ENCODE measurements around the gene CIDEB.
A peak's percentile ranks its signal among the peaks of the same experiment; 100 is the strongest.

Gene CIDEB

DNA sequence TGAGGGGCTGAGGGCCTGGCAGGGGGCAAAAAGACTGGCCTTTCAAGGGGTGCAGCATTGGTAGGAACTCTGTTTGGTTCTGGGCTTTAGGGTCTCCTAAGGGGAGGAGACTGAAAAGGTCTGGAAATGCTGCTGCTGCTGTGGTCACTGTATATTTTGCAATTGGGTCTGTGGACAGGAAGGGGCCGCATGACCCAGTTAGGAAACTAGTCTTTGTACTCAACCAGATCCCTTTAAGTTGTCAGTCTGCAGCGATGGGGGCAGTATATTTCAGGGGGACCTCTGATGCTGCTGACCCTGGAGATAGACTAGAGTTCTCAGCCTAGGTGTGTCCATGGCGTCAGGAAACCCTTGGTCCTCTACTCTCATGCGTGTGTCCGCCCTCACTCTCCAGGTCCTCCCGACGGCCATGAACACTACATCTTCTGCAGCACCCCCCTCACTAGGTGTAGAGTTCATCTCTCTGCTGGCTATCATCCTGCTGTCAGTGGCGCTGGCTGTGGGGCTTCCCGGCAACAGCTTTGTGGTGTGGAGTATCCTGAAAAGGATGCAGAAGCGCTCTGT, 7.5 kb upstream of the CIDEB start:
- DNase-seq (ENCODE audit: low read depth) = no peak
- no peak overlapping the region for H3K4me3 ChIP-seq (ENCODE audit: low read depth, low read length)

DNA sequence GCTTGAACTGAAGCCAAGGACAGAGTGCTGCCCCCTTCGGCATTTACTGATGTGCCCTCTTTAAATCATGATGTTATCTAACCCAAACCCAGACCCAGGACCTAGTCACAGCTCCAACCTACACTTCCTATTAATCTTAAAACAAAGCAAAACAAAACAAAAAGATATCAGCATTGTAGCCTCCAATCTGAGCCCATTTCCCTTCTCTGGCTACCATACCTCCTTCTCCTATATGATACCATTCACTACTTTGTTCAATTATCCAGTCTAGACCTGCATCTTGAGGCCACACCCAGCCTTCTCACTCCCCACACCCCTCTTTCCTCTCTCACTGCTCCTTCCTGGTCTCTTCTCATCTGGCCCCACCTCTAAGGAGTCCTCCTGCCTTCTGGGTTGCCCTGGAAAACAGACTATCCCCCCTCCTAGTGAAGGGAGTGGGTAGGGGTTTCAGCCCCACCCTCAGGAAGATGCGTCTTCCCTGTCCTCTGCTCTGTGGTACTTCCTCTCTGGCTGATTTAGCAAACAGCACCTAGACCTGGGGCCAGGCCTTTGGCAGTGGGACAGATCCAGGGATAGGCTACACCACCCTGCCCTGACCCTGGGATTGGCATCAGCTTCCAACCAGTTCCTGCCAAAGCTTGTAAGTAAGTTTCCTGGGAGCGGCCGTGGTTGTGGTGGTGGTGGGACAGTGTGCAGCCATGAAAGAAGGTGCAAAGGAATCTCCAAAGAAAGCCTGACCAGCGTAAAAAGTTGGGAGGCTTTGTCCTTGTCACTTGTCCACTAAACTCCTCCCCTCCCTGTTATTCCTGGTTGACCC, 6.8 kb upstream of the CIDEB start:
- no peak overlapping the region for H3K4me3 ChIP-seq (ENCODE audit: low read depth, low read length)
- DNase-seq (ENCODE audit: low read depth) = no peak

DNA sequence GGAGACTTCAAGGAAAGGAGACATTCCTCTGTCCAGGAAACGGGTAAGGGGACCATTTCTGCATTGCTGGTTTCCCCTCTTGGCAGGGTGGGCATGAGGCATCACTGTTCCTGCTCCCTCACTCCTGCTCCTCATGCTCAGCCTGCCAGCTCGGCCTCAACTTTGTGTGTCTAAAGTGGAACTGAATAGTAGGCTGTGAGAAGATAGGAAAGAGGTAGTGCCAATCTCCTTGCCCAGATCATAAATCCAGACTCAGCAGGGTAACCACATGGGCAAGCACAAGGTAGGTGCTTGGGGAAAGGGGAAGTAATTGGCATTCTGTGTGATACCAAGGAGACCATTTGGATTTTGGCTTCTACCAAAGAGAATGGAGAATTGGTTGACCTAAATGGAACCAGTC, 6.1 kb upstream of the CIDEB start:
- no peak for DNase-seq (ENCODE audit: low read depth)
- H3K4me3 ChIP-seq (ENCODE audit: low read depth, low read length) = no peak overlapping the region

GRCh38 chr14:24312736-24313507, 5.1 kb upstream of the CIDEB start:
- no peak for DNase-seq (ENCODE audit: low read depth)
- H3K4me3 ChIP-seq (ENCODE audit: low read depth, low read length) = no peak overlapping the region

DNA sequence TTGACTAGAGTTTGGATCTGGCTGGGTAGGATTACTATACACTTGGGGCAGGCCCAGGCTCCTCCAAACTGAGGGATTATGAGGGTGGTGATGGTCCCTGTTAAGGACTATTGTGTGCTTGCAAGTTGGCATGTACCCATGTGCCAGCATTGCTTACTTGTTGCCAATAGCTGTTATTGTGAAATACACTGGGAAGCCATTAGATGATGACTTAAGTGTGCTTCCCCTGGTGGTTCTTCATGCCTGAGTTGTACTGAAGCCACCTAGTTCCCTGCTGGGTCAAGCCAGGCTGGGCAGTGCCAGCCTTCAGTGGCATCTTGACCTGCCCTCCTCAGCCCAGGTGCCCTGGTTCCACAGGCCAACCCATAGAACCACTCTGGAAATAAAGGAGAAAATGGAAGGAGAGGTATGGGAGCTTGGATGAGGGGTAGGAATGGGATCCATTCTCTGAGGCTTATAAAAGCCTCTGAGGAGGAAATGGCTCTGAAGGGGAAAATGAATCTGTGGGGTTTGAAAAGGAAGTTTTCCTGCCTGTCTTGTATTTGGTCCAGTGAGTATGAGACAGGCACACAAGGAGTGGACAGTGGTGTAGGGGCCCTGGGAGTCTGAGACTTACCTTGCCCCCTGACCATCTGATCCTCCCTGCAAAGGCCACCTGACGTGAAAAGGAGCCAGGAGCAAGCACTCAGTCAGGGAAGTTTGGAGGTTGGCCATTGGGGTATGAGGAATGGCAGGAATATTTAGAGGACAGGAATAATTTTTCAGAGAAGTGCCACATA, 4.2 kb upstream of the CIDEB start:
- no peak for DNase-seq (ENCODE audit: low read depth)
- no peak overlapping the region for H3K4me3 ChIP-seq (ENCODE audit: low read depth, low read length)

- H3K4me3 ChIP-seq (ENCODE audit: low read depth, low read length) = peak within 1 kb of the TSS; percentile 29
- DNase-seq (ENCODE audit: low read depth) = no peak
Observed at GRCh38 chr14:24310646-24311604, 3.1 kb upstream of the CIDEB start, which contains the start of gene LTB4R. Gene LTB4R, plus strand, starts transcription at chr14:24311502. Its CDS starts 4,150 bp downstream, at chr14:24315652.

DNA sequence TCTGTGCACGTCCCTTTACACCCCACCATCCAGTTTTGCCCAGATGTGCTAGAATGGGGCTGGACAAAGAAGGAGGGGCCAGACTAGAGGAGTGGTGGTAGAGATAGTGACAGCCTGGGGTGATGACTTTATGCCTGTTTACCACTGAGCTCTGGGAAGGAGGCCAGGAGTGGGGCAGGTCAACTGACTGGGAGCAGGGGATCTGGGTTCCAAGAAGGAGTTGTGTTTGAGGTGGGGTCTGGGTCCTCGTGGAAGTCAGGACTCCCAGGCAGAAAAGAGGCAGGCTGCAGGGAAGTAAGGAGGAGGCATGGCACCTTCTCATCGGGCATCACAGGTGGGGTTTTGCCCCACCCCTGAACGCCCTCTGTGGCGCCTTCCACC, 2.5 kb upstream of the CIDEB start:
- peak overlapping the region; percentile 15 for H3K4me3 ChIP-seq (ENCODE audit: low read depth, low read length)
- no peak for DNase-seq (ENCODE audit: low read depth)

GRCh38 chr14:24309538-24310264, 1.9 kb upstream of the CIDEB start, which contains the start of gene LTB4R2:
Gene LTB4R2, plus strand, starts transcription at chr14:24310140. Its CDS starts 525 bp downstream, at chr14:24310665.
- no peak for DNase-seq (ENCODE audit: low read depth)
- H3K4me3 ChIP-seq (ENCODE audit: low read depth, low read length) = peak within 1 kb of the TSS; percentile 29

- no peak overlapping the region for H3K4me3 ChIP-seq (ENCODE audit: low read depth, low read length)
- DNase-seq (ENCODE audit: low read depth) = no peak
Observed at GRCh38 chr14:24308342-24309124, 756 bp upstream of the CIDEB start.

GRCh38 chr14:24307156-24307574, 612 bp downstream of the CIDEB start:
- no peak overlapping the region for H3K4me3 ChIP-seq (ENCODE audit: low read depth, low read length)
- DNase-seq (ENCODE audit: low read depth) = no peak

DNA sequence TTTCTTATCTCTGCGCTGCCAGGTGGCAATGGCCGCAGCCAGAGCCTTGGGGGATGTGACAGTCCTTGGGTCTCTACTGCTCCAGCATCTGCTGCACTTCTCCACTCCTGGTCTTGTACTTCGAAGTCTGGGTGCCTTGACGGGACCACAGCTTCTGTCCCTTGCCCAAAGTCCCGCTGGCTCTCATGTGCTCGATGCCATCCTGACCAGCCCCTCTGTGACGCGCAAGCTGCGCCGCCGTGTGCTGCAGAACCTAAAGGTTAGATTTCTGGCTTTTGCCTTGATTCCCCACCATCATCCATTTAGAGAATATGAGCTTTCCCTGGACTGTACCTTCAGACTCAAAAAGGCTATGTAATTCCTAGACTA, 3.8 kb downstream of the CIDEB start:
- H3K4me3 ChIP-seq (ENCODE audit: low read depth, low read length) = no peak overlapping the region
- no peak for DNase-seq (ENCODE audit: low read depth)

GRCh38 chr14:24300326-24300980, 7.3 kb downstream of the CIDEB start:
- DNase-seq (ENCODE audit: low read depth) = no peak
- H3K4me3 ChIP-seq (ENCODE audit: low read depth, low read length) = peak overlapping the region; percentile 90

DNA sequence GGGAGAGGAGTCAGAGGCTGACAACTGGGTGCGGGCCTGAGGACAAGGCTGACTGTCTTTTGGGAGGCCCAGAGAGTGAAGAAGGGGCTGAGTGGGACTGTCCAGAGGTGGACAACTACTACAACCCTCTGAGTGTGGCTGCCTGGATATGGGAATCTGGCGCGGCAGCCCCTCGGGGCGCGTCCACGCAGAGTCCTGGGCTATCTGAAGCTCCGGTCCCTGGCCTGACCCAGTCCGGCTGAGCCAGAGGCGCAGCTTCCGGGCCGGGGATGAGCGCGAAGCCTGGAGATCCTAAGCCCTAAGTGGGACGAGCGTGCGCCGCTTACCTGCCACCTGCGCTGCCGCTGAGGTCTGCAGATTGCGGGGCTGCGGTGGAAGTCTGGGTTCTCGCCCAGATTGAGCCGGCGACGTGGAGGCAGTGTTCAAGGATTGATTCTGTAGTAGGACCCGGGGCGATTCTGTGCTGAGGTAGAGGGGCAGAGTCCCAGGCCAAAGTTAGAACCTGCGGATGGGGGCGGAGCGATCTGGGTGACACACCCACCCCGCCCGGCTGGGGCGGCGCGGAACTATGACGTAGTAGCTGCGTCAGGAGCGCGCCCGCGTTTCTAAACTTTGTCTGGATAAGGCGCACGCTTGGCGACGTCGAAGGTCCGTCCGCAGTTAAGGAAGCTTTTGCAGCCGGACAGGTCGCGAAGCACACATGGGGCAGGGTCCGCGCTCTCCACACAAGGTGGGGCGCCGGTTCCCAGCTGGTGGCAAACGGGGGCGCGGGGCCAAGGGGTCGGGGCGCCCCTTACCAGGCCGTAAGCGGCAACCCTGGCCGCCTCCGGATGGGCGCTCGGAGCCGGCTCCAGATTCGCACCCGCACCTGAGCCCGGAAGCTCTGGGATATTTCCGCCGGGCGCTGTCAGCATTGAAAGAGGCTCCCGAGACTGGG, 8.3 kb downstream of the CIDEB start, which contains the start of the genes DHRS1 and NOP9:
Gene DHRS1 (minus strand): TSS at position 526 of the 937 bp plus-strand sequence. CDS start 674 bp downstream, outside the sequence.
Gene NOP9 (plus strand): TSS at position 596 of the 937 bp plus-strand sequence. CDS start 105 bp downstream, at position 701.
- peak within 1 kb of the TSS; percentile 90 for H3K4me3 ChIP-seq (ENCODE audit: low read depth, low read length)
- DNase-seq (ENCODE audit: low read depth) = peak; percentile 41

- H3K4me3 ChIP-seq (ENCODE audit: low read depth, low read length) = peak overlapping the region; percentile 90
- DNase-seq (ENCODE audit: low read depth) = no peak
Observed at GRCh38 chr14:24298892-24299254, 8.9 kb downstream of the CIDEB start.

DNA sequence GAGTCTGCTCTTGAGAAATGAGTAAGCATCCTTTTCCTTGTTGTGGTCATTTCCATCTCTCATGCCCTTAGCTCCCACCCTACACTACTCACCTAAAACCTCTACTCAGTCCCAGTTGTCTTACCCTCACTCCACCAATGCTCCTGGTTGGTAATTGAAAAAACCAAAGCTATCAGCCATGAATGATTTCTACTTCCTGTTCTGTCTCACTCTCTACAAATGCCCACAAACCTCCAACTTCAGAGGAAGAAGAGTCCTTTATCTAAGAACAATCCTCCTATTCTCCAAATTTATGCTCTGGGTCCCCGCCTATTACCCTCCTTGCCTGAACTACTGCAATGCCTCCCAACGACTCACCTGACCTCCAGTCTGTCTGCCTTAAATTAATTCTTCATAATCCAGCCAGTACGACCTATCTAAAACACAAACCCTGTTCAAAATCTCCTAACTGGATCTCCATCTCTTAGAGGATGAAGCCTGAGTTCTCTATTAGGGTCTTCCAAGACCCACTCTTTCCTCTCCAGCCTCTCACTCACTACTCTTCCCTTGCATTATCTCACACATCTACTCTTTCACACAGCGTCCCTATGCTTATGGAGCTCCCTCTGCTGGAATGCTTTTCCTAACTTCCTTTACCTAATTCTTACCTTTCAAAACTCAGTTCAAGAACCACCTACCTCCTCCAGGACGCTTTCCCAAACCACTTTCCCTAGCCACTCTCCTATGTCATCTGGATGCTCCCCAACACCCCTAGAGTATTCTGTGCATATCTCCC, 10.4 kb downstream of the CIDEB start:
- DNase-seq (ENCODE audit: low read depth) = no peak
- no peak overlapping the region for H3K4me3 ChIP-seq (ENCODE audit: low read depth, low read length)
